Stimulated activated CD4-positive, alpha-beta T cell treated with anti-CD3 and anti-CD28 coated beads, Interleukin-4, amount 100 ng/mL, for 24 hours (primary cell): ENCODE measurements around the gene TMPRSS13.
"Not testable (repeated sequence)": the region's sequence is repeated elsewhere in the genome, so short reads cannot be mapped to it uniquely, and the experiment has no call there.

Source experiments
- DNase-seq: peaks from one replicate; pipeline ENCODE4 v3.0.0-alpha.2; 2020

The TMPRSS13 gene

DNA sequence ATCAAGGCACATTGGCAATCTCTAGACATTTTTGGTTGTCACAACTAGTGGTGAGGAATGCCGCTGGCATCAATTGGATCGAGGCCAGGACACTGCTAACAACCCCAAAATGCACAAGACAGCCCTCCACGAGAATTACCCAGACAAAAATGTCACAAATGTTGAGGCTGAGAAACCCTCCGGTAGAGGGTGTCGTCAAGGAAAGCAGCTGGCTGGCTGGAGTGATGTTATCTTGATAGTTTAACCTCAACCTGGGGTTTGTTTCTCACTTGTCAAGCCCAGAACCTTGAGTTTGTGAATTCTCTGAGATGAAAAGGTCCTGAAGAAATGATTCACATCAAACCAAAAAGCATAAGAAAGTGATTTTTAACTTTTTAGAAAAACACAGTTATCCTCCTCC is 21.1 kb upstream of the TMPRSS13 start:
- peak; percentile 57 for DNase-seq

DNA sequence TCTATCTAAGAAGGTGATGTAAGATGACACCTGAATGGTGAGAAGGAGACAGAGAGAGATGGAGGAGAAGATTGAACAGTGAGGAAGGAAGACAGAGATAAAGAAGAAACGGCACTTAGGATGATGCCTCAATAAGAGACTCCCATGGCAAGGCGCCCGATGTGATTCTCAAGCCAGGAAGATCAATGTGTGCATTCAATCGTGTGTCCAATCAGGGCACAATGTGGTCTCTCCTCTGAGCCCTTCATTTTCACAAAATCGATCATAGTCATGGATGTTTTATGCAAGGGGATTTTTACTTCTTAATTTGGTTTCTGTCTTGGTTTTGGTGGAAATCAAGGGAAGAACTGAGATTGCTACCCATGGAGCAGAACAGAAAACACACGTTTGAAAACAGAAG is 19.9 kb upstream of the TMPRSS13 start:
- no peak for DNase-seq

DNA sequence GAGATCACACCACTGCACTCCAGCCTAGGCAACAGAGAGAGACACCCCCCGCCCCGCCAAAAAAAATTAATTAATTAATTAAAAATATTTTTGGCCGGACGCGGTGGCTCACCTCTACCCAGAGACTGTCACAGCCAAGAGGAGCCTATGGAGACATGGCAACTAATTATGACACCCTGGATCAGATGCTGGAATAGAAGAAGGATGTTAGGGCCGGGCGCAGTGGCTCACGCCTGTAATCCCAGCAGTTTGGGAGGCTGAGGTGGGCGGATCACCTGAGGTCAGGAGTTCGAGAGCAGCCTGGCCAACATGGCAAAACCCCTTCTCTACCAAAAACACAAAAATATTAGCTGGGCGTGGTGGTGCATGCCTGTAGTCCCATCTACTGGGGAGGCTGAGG is 19.3 kb upstream of the TMPRSS13 start:
- DNase-seq, result not testable (repeated sequence)

DNA sequence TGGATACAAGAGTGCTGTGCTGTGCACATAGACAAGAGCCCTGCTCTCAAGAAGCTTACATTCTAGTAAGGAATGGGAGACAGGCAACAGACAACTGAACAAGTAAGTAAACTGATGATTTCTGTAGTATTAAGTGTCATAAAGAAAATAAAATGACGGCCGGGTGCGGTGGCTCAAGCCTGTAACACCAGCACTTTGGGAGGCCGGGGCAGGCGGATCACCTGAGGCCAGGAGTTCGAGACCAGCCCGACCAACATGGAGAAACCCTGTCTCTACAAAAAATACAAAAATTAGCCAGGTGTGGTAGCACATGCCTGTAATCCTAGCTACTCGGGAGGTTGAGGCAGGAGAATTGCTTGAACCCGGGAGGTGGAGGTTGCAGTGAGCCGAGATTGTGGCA is 18.5 kb upstream of the TMPRSS13 start:
- not testable (repeated sequence) for DNase-seq

DNA sequence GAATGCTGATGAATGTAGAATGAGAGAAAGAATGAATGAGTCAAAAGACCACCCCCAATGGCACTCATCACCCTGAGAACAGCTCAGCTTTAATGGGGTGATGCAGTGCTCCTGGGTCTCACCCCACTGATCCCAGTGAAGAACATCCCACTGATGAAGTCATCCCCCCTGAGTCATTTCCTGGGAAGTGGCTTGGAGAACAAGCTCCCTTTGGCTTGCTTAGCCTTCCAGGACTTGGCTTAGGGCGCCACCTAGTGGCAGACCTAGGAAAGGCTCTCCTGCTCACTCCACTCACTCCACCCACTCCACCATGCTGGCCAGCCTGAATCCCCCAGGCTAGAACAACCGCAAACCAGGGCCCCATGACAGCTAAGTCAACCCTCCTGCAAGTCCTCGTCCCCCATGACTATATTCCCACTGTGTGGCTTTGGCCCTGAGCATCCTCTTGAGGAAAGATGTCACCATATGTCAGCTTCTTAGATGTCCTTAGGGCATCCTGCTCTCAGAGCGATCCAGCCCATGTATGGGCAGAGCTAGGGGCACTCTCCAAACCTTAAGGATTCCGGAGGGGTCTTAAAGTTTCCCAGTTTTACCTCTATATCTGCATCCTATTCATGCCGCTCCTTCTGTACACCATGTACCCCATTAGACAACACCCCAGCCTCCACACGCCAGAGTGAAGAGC is 17.8 kb upstream of the TMPRSS13 start:
- DNase-seq, result peak; percentile 87

DNA sequence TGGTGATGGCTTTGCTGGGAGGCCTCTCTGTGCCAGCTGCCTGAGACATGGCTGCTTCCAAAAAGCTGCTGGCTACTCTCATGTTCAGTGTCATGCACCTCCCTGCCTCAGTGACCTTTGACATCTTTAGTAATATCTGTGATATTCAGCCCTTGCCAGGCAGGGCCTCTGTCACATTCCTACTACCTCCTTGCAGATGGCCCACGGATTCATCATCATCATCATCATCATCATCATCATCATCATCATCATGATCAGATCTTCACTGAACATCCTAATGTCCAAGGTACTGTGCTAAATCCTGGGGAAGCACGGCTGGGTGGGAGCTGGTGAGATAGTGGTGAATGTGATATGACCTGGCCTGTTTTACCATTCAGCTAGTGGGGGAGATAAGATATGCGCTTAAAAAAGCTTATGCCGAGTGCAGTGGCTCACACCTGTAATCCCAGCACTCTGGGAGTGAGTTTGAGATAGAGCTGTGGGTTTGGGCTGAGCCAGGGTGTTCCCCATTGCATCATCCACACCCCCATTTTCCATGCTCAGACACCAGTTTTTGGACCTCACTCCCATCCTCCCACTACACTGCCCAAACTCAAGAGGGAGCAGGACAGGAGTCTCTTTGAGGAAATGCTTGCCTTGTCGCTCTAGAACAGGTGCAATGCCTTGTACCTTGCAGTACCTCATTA is 17.1 kb upstream of the TMPRSS13 start:
- DNase-seq, result no peak

DNA sequence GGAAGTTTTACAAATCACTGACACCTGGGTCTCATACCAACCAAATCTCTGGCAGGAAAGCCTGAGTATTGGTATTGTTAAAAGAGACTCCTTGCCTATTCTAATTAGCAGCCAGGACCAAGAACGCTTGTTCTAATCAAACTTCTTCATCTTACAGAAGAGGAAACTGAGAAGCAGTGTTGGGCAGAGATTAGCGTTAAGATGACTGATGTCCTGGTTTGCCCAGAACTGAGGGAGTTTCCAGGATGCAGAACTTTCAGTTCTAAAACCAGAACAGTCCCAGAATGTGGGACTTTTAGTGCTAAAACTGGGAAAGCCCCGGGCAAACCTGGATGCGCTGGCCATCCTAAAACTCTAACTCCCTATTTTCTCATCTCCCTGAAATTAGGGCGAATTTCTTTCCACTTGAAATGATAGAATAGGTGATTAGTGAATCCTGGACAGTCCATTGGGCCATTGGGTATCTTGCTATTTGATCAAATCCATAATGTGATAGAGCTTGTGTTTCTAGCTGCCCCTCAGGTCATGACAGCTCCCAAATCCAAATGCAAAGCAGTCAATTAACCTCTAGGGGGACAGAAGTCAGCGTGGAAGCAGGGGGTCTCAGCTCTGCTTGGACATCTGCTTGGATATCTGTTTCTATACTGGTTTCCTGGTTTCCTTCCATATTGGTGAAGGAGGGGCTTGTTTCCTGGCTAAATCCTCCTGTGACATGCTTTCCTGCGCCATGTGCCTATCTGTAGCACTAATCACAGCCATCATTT is 16.0 kb upstream of the TMPRSS13 start:
- no peak for DNase-seq

DNA sequence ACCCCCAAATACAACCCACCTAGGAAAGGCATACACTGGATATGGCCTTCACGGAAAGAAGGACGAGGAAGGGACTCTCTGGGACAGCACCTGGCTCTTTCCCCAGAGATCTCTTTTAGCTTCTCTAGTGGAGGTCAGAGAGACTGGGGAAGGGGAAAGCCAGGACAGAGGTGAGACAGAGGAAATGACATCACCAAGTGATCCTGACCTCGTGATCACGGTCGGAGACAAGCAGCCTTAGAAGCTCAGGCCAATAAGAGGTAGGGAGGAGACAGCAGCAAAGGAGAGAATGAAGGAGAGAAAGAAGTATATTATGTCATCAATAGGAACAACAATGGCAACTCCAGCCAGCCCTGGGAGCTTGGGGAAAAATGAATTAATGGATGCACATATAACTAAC is 15.4 kb upstream of the TMPRSS13 start:
- DNase-seq, result no peak

DNA sequence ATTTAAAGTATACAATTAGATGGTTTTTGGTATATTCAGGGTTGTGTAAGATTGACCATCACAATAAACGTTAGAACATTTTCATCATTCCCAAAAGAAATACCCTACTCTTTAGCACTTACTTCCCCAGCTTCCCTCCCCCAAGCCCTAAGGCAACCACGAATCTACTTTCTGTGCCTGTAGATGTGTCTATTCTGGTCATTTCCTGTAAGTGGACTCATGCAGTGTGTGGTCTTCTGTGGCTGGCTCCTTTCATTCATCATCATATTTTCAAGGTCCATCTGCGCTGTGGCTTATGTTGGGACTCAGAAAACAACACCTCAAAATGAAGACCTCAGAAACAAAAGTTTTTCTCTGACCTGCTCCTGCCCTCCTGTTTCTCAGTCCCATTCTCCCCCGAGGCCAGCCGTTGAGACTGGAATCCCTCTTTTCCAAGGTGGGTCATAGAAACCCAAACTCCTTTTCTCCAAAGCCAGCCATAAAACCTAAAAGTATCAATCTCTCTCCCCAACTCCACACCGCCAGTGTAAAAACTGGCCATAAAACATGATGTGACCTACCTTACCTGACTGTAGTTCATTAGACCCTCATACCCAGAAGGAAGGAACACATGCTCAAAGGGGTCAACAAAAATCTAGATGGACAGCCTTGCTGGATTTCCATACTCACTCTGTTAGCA is 12.9 kb upstream of the TMPRSS13 start:
- no peak for DNase-seq

DNA sequence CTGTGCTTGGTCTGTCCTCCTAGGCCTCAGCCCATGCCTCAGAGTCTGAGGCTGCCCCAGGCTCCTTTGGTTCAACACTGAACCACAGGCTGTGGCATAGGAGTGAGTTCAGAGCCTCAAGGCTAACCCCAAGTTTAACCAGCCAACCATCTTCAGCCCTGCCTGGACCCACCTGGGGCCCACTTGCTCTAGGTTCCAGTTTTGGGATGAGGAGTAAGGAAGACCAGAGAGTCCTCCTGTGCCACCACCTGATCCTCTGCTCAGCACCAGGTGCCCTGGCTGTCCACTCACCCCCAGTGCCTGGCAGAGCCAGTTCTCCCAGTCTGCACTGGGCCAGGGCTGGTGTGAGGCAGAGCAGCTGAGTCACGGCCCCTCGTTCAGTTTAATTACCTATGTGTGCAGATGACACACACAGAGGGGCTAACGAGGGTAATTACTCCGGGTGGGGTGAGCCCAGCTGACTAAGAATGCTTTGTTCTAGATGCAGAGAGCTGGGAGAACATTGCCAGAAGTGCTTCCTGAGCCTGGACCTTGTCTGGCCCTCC is 12.0 kb upstream of the TMPRSS13 start:
- no peak for DNase-seq

DNA sequence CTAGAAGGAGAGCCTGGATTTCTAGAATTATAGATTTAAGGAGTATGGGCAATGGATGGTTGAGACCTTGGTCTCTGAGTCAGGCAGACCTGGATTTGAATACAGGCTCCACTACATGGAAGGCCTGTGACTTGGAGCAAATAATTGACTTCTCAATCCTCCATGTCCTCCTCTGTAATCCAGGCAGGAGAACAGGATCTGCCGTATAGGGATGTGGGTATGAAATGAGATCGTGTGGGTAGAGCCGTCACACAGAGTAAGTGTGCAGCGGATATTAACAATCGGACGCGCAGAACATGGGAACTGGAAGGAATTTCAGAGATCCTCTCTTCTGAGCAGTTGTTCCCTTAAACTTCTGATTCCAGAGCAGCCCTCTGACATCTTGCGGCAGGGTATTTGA is 11.5 kb upstream of the TMPRSS13 start:
- no peak for DNase-seq

DNA sequence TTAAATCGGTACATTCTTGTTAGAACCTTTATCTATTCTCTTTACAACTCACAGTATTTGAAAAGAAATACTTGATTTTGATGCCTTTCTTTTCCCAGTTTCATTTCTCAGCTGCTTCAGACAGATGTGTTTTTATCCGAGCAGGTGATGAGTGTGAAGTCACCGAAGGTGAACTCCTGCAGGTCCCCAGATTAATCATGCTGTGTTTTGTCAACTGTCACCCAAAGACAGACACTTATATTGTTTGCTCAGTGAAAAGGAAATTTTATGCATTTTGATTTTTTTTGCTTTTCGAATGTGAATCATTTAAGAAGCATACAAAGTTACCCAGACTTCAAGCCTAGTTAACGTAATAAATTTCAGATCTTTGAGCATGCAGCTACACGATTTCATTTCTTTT is 7.8 kb upstream of the TMPRSS13 start:
- no peak for DNase-seq

DNA sequence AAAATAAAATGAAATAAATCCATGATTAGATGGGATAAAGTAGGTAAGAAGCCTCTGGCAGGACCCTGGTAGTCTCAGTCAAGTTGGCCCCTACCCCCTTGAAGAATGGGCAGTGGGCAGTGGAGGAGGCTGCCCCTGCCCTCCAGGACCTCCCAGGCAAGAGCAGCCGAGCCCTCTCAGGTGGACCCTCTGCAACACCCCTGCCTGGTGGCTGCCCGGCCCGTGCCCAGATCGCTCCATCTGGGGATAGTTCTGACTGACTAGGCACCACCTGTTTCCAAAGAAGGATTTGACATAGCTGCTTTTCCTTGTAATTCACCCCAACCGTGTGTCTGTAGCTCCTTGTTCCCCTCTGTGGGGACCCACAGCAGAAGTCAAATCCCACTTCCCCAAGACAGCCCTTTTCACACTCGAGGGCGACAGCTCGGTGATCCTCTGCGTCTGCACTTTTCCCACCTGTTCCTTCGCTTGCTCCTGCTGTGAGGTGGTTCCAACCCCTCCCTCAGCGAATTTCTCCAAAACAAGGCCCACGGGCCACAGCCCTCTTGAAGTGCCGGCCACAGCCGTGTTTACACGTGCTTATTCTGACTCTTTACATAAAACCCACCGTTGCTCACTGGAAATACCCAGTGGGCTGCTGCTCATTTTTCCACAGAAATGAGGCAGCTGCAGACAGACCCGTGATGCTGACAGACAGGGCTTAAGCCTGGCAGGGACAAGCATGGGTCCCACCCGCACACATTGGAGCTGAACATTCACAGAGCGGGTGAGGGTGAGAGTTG is 5.5 kb upstream of the TMPRSS13 start:
- DNase-seq, result no peak

DNA sequence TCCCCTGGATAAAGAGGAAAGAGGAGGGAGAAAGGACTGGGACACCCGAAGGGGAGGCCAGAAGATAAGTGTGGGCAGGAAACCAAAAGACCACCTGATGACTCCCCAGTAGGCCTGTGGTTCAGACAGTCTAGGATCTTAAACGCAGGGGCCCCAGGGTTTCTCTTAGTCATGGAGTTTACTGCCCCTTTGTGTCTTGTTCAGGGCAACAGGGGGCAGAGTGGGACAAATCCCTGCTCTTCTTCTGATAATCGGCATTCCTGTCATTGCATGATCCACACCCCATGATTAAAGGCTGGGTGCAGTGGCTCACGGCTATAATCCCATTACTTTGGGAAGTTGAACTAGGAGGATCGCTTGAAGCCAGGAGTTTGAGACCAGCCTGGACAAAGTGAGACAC is 4.7 kb upstream of the TMPRSS13 start:
- DNase-seq, result no peak

DNA sequence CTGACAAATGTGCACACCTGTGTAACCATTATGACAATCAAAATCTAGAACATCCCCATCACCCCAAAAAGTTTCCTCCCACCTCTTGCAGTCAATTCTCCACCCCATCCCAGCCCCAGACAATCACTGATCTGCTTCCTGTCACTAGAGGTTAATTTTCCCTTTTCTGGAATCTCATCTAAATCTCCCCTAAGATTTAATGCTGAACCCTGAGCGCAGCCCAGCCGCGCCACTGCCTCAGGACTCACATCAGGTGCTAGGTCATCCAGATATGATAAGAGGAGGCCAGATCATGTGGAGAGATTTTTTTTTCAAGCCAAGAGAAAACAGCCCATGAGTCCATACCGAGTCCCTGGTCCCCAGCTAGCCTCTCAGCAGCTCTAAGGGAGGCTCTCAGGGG is 4.3 kb upstream of the TMPRSS13 start:
- no peak for DNase-seq

DNA sequence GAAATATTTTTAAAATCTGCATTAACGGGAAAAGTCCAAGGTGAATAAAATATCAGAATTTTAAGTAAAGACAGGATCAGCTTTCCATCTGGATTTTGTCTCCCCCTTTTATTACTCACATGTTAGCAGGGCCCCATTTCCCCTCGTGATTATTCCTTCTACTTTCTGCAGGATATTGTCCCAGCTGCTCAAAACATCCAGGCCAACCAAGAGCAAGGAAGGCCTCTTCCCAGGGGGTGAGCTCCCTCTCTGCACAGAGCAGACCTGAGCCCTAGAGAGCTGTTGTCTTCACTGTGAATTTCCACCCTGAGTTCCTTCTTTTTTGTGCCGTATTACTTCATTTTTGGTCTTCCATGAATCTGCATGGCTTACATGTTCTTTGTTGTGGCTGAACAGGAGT is 3.7 kb upstream of the TMPRSS13 start:
- DNase-seq, result no peak

DNA sequence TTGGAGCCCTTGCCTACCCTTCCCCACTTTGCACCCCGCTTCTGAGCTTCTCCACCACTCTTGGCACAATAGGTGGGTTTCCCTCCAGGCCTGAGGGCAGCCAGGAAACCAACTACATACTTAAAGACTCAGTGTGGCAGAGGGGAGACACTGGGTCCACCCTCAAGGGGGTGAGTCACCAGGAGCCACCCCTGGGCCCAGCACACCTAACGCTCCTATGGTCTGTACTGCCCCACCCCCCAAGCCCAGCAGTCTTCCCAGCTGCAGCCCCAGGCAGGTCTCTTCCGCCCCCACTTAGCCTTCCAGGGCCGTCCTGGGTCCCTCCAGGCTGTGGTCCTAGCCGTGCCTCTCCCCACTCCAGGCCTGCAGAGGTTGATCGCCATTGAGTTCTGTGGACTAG is 3.2 kb upstream of the TMPRSS13 start:
- DNase-seq, result no peak

DNA sequence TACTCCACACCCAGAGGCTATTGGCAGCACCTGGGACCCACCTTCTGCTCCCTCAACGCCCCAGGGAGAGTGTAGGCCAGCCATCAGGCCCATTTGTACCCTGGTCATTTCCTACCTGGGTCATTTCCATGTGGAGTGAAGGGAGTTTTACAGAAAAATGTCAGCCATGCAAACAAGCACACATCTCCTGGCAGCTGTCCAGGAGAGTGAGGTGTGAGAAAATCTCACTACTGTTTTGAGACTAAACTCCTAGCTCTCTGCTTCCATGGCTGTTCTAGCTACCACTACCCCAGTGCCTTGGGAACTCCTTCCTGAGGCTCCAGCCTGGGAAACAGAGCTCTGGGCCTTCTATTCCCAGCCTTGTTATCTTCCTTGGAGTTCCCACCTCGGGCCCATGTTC is 2.8 kb upstream of the TMPRSS13 start:
- peak; percentile 51 for DNase-seq

DNA sequence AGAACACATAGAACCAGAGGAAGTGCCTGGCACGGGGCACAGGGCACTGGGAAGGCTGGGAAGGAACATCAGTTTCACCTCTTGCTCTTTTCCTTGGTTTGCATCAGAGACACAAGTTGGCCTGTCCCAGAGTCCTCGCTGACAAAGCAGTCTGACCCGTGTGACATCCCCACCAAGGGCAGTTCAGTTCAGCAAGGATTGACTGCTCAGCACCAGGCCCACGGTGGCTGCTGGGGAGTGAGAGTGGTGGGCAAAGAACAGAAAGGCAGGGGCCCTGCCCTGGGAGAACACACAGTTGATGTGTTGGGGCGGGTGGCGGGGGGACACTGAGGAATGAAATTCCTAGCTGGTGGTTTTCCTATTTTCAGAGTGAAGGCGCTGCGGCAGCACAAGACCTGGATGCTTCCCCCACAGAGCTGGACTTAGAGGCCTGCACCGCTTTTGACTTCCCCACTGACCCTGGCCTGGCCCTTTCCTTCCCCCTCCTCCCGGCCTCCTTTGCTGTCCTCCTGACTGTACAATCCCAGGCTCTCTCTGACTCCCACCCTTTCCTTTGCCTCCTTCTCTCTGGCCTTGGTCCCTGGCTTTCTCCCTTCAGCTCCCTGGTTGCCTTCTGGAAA is 2.2 kb upstream of the TMPRSS13 start:
- DNase-seq, result no peak

DNA sequence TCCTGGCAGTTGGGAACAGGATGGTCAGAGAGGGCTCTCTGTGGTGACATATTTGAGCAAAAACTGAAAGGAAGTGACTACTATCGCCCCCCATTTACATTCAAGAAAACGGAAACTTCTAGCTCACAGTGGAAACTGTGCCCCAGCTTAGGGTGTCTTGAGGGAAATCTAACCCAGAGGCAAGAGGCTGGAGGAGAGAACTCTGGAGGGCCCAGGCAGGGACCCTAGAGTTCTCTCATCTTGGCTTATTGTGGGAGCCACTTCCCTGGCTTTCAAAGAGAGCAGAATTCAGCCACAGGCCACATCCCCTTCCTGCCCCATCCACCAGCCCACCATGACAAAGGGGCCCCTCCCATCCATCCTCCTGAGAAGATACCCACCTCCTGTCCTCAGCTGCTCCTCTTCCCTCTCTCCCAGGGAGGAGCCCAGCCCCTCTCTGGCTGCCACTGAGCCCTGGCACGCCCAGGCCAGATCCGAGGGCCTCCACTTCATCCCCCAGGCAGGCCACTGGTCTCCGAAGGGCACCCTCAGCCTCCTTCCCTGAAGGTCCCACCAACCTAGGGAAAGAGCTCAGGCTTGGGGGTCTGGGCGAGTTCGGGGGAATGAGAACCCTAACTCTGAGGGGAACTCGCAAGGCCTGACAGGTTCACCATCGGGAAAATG is 1.6 kb upstream of the TMPRSS13 start:
- no peak for DNase-seq

DNA sequence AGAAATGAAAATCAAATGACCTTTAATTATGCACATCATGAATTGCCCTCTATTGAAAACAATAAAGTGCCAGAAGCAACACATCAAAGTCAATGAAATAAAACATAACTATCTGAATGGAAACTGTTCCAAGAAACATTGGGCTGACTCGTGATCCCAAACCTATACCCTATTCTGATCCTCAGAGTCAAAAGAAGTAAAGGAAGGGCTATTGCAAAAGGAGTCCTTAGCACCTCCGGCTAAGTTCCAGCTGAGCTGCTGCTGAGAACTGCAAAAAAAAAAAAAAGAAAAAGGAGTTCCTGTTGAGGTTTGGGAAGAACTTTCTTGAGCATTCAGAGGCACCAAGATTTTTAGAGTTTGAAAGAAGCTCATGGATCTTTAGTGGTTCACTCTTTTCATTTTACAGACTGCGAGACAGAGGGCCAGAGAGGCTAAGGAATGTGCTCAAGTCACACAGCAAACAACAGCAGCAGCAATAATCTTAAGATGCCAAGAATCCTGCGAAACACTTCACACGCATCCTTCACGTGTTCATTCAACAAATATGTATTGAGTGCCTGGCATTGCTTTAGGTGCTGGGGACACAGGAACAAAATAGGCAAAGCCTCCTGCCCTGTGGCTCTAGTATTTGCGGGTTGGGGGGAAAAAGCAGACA is 841 bp upstream of the TMPRSS13 start:
- no peak for DNase-seq
